ENCODE results near the gene ZNF680. TPM values are rescaled to one million over a fixed set of nuclear protein-coding genes. Genes with fewer than 3 reads are reported as not detected.
A peak's percentile ranks its signal among the peaks of the same experiment; 100 is the strongest.
"Not testable (repeated sequence)": the region's sequence is repeated elsewhere in the genome, so short reads cannot be mapped to it uniquely, and the experiment has no call there.

The ZNF680 gene
- polyA plus RNA-seq, 4 donors: 1.4 to 10.5 (median 2.8) TPM

DNA sequence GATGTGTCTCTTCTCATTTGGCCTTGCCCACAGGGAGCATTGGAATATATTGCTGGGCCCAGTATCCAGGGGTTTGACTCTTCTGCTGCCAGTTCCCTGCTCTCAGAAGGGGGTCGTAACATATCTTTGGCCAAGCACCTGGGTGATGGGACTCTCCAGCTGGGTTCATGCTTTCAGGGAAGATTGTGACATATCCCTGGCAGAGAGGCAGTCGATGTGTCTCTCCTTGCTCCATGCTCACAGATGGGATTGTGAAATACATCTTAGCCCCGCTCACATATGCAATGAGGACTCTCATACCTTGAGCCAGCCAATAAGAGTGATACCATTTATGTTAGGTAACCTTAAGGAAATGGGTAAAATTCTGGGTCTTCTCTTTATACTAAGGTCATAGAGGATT lies 39.2 kb upstream of the ZNF680 start:
- DNase-seq (no peak), FAIRE-seq (no peak)
- no peak overlapping the region for H3K4me3 ChIP-seq (ENCODE audit: low read depth in 1 of 3, low read length in 3 of 3)
- H3K4me1 ChIP-seq (ENCODE audit: control insufficient read depth in 3 of 3, insufficient read depth in 2 of 3, low read depth in 1 of 3, low read length in 2 of 3): no peaks in the 10 kb centered on the region
- no peaks in the 10 kb centered on the region for H3K36me3 ChIP-seq (ENCODE audit: control insufficient read depth in 3 of 3, insufficient read depth in 2 of 3, low read depth in 1 of 3, low read length in 3 of 3)
- WGBS, 3 donors: 79 to 84% (median 83%) methylated on average over 3 of the region's 3 CpGs
- H3K9me3 ChIP-seq (ENCODE audit: control insufficient read depth in 2 of 2, insufficient read depth in 1 of 2, low read depth in 1 of 2, low read length in 1 of 2): peaks cover 0 to 9% of the 10 kb centered on the region in 2 donors
- no peaks in the 10 kb centered on the region for H3K27me3 ChIP-seq (ENCODE audit: control insufficient read depth in 3 of 3, insufficient read depth in 3 of 3, low read length in 3 of 3)
- no peak overlapping the region for H3K27ac ChIP-seq (ENCODE audit: low read depth in 1 of 3, low read length in 2 of 3)

- Histone ChIP-seq H3K36me3 (ENCODE audit: control insufficient read depth in 3 of 3, insufficient read depth in 2 of 3, low read depth in 1 of 3, low read length in 3 of 3) (no peaks in the 10 kb centered on the region), H3K4me1 (ENCODE audit: control insufficient read depth in 3 of 3, insufficient read depth in 2 of 3, low read depth in 1 of 3, low read length in 2 of 3) (no peaks in the 10 kb centered on the region), H3K4me3 (ENCODE audit: low read depth in 1 of 3, low read length in 3 of 3) (no peak overlapping the region), H3K27me3 (ENCODE audit: control insufficient read depth in 3 of 3, insufficient read depth in 3 of 3, low read length in 3 of 3) (no peaks in the 10 kb centered on the region), H3K27ac (ENCODE audit: low read depth in 1 of 3, low read length in 2 of 3) (no peak overlapping the region), H3K9me3 (ENCODE audit: control insufficient read depth in 2 of 2, insufficient read depth in 1 of 2, low read depth in 1 of 2, low read length in 1 of 2) (peaks cover 0 to 6% of the 10 kb centered on the region in 2 donors)
- no peak for FAIRE-seq
- WGBS, 3 donors: 80 to 92% (median 91%) methylated on average over 2 of the region's 2 CpGs
- DNase-seq: no peak
Measured at GRCh38 chr7:64599359-64599758, 36.5 kb upstream of the ZNF680 start.

- Histone ChIP-seq H3K4me1 (ENCODE audit: control insufficient read depth in 3 of 3, insufficient read depth in 2 of 3, low read depth in 1 of 3, low read length in 2 of 3) (no peaks in the 10 kb centered on the region), H3K9me3 (ENCODE audit: control insufficient read depth in 2 of 2, insufficient read depth in 1 of 2, low read depth in 1 of 2, low read length in 1 of 2) (peaks cover 2 to 8% of the 10 kb centered on the region in 2 donors), H3K4me3 (ENCODE audit: low read depth in 1 of 3, low read length in 3 of 3) (no peak overlapping the region), H3K36me3 (ENCODE audit: control insufficient read depth in 3 of 3, insufficient read depth in 2 of 3, low read depth in 1 of 3, low read length in 3 of 3) (no peaks in the 10 kb centered on the region), H3K27me3 (ENCODE audit: control insufficient read depth in 3 of 3, insufficient read depth in 3 of 3, low read length in 3 of 3) (no peaks in the 10 kb centered on the region), H3K27ac (ENCODE audit: low read depth in 1 of 3, low read length in 2 of 3) (no peak overlapping the region)
- FAIRE-seq: no peak
- WGBS, 3 donors: 91 to 93% (median 92%) methylated on average over 5 of the region's 5 CpGs
- no peak for DNase-seq
Measured at GRCh38 chr7:64590971-64591370, 28.1 kb upstream of the ZNF680 start.

DNA sequence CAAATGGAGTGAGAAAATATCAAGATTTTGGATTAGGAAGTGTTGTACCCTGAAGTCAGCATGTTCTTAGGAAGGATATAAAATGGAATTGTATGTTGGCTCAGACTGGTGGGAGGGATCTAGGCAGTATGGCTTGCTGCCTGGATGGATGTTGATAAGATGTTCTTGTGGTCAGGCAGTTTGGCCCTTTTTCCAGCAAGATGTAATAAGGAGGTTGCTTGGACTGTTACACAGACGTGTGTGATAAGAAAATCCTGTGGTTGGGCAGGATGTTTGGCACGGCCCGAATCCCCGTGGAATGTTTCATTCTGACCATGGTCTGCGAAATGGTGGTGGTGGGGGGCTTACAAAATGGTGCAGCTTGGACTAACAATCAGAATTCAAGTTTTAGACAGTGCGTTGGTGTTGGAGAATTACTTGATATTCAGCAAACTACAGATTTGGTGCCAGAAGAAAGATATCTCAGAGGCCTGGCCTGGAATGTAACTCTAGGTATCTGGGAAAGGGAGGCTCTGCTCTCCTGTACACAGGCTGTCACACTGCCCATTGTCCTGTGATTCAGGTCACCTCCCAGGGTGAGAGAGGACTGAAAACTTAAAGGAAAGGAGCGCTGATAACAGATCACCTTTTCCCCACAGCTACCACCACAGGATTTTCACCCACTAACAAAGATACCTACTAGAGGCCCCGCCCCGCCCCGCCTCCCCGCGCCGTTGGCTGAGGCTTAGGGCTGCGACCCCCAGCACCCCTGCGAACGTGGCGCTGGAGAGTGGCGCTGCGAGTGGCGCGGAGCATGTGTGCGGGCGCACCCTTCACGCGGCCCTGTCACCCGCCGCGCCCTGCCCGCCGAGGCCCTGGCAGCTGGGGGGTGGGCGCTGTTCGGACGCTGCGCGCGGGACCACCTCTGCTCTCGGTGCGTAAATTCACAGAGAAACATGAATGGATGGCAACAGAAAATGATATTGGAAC lies 19.3 kb upstream of the ZNF680 start:
- DNase-seq: no peak
- H3K27me3 ChIP-seq (ENCODE audit: control insufficient read depth in 3 of 3, insufficient read depth in 3 of 3, low read length in 3 of 3): no peaks in the 10 kb centered on the region
- no peaks in the 10 kb centered on the region for H3K36me3 ChIP-seq (ENCODE audit: control insufficient read depth in 3 of 3, insufficient read depth in 2 of 3, low read depth in 1 of 3, low read length in 3 of 3)
- WGBS, 3 donors: 91 to 95% (median 92%) methylated on average over 38 of the region's 38 CpGs
- H3K4me3 ChIP-seq (ENCODE audit: low read depth in 1 of 3, low read length in 3 of 3): no peak overlapping the region
- no peaks in the 10 kb centered on the region for H3K4me1 ChIP-seq (ENCODE audit: control insufficient read depth in 3 of 3, insufficient read depth in 2 of 3, low read depth in 1 of 3, low read length in 2 of 3)
- FAIRE-seq: no peak
- H3K27ac ChIP-seq (ENCODE audit: low read depth in 1 of 3, low read length in 2 of 3): no peak overlapping the region
- H3K9me3 ChIP-seq (ENCODE audit: control insufficient read depth in 2 of 2, insufficient read depth in 1 of 2, low read depth in 1 of 2, low read length in 1 of 2): peaks cover 3 to 19% of the 10 kb centered on the region in 2 donors

DNA sequence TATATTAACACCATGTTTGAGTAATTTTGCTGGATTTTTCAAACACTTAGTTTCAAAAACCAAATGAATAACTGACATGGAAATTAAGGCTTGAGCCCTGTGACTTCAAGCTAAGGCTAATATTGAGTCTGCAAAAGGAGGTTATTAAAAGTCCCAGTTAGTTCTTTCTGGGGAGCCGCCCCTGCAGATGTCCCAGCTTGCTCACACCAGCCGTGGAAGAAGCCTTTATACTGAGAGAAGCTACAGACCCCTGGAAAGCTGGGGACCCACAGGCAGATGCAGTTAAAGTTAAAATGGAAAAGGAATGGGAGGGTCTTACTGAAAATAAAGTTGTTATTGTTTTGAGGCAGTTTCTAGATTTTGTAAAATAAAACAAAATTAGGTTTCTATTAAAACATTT lies 18.5 kb upstream of the ZNF680 start:
- Histone ChIP-seq H3K4me1 (ENCODE audit: control insufficient read depth in 3 of 3, insufficient read depth in 2 of 3, low read depth in 1 of 3, low read length in 2 of 3) (no peaks in the 10 kb centered on the region), H3K27me3 (ENCODE audit: control insufficient read depth in 3 of 3, insufficient read depth in 3 of 3, low read length in 3 of 3) (no peaks in the 10 kb centered on the region), H3K36me3 (ENCODE audit: control insufficient read depth in 3 of 3, insufficient read depth in 2 of 3, low read depth in 1 of 3, low read length in 3 of 3) (no peaks in the 10 kb centered on the region), H3K9me3 (ENCODE audit: control insufficient read depth in 2 of 2, insufficient read depth in 1 of 2, low read depth in 1 of 2, low read length in 1 of 2) (peaks cover 3 to 15% of the 10 kb centered on the region in 2 donors), H3K27ac (ENCODE audit: low read depth in 1 of 3, low read length in 2 of 3) (no peak overlapping the region), H3K4me3 (ENCODE audit: low read depth in 1 of 3, low read length in 3 of 3) (no peak overlapping the region)
- FAIRE-seq: no peak
- no peak for DNase-seq
- 88 to 94% (median 94%) methylated on average over 2 of the region's 2 CpGs for WGBS, 3 donors

- no peaks in the 10 kb centered on the region for H3K4me1 ChIP-seq (ENCODE audit: control insufficient read depth in 3 of 3, insufficient read depth in 2 of 3, low read depth in 1 of 3, low read length in 2 of 3)
- WGBS, 3 donors: 22 to 38% (median 29%) methylated on average over 20 of the region's 20 CpGs
- H3K27ac ChIP-seq (ENCODE audit: low read depth in 1 of 3, low read length in 2 of 3): no peak overlapping the region
- H3K36me3 ChIP-seq (ENCODE audit: control insufficient read depth in 3 of 3, insufficient read depth in 2 of 3, low read depth in 1 of 3, low read length in 3 of 3): no peaks in the 10 kb centered on the region
- DNase-seq (peak in 1 of 2 donors; percentile 74), FAIRE-seq (no peak)
- H3K9me3 ChIP-seq (ENCODE audit: control insufficient read depth in 2 of 2, insufficient read depth in 1 of 2, low read depth in 1 of 2, low read length in 1 of 2): peaks cover 0 to 11% of the 10 kb centered on the region in 2 donors
- peak overlapping the region in 1 of 3 donors; percentile 32 for H3K4me3 ChIP-seq (ENCODE audit: low read depth in 1 of 3, low read length in 3 of 3)
- H3K27me3 ChIP-seq (ENCODE audit: control insufficient read depth in 3 of 3, insufficient read depth in 3 of 3, low read length in 3 of 3): peaks cover 0 to 5% (median 2%) of the 10 kb centered on the region in 3 donors
Measured at GRCh38 chr7:64574540-64575099, 11.7 kb upstream of the ZNF680 start.

- H3K4me3 ChIP-seq (ENCODE audit: low read depth in 1 of 3, low read length in 3 of 3): peak overlapping the region in 2 of 3 donors; percentile 20 to 25
- not testable (repeated sequence) for H3K4me1 ChIP-seq (ENCODE audit: control insufficient read depth in 3 of 3, insufficient read depth in 2 of 3, low read depth in 1 of 3, low read length in 2 of 3); FAIRE-seq
Measured at GRCh38 chr7:64570284-64570605, 7.4 kb upstream of the ZNF680 start.

DNA sequence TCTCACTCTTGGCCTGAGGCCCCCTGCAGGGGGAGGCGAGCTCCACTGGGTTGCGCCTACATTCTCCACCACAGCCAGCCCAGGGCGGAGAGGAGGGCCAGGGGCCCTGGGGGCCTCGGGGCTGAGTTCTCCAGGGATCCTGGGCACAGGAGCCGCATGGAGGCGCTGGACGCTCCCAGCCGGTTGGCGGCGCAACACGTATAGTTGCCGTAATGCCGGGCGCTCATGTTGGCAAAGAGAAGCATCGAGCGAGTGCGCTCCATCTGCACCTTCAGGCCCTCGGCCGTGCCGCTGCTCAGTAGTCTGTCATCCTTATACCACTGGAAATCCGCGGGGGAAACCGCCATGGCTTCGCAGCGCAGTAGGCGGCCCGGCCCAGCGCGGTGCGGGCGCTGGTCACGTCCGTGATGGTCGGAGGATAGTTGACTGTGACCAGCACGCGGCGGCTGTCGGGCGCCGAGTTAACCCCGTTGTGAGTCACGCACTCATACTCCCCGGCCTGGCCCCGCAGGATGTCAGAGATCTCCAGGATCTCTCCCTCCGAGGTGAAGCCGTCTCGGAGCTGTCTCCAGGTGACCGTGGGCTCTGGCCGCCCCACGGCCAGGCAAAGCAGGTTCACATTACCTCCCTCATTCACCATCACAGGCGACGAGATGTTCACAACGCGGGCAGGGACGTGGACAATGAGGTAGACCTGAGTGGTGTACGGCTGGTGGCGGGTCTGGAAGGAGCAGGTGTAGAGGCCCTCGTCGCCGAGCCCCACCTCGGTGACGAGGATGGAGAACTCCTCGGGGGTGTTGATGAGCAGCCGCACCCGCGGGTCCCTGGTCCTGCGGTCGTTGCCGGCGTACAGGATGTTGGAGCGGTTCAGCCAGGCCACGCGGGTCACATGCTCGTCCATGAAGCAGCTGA lies 6.8 kb upstream of the ZNF680 start:
- peaks cover 0 to 17% (median 0%) of the 10 kb centered on the region in 3 donors for H3K27me3 ChIP-seq (ENCODE audit: control insufficient read depth in 3 of 3, insufficient read depth in 3 of 3, low read length in 3 of 3)
- peak overlapping the region; percentile 20 to 29 (median 25) for H3K4me3 ChIP-seq (ENCODE audit: low read depth in 1 of 3, low read length in 3 of 3)
- H3K36me3 ChIP-seq (ENCODE audit: control insufficient read depth in 3 of 3, insufficient read depth in 2 of 3, low read depth in 1 of 3, low read length in 3 of 3); FAIRE-seq; H3K27ac ChIP-seq (ENCODE audit: low read depth in 1 of 3, low read length in 2 of 3); H3K4me1 ChIP-seq (ENCODE audit: control insufficient read depth in 3 of 3, insufficient read depth in 2 of 3, low read depth in 1 of 3, low read length in 2 of 3); H3K9me3 ChIP-seq (ENCODE audit: control insufficient read depth in 2 of 2, insufficient read depth in 1 of 2, low read depth in 1 of 2, low read length in 1 of 2): not testable (repeated sequence)
- WGBS, 3 donors: 3 to 13% (median 8%) methylated on average over 67 to 74 of the region's 74 CpGs
- DNase-seq: peak in 1 of 2 donors; percentile 64

More at GRCh38 chr7:64570284-64570605, 7.4 kb upstream of the ZNF680 start:
- H3K27ac ChIP-seq (ENCODE audit: low read depth in 1 of 3, low read length in 2 of 3); DNase-seq; H3K36me3 ChIP-seq (ENCODE audit: control insufficient read depth in 3 of 3, insufficient read depth in 2 of 3, low read depth in 1 of 3, low read length in 3 of 3); H3K9me3 ChIP-seq (ENCODE audit: control insufficient read depth in 2 of 2, insufficient read depth in 1 of 2, low read depth in 1 of 2, low read length in 1 of 2): not testable (repeated sequence)
- peaks cover 0 to 17% (median 2%) of the 10 kb centered on the region in 3 donors for H3K27me3 ChIP-seq (ENCODE audit: control insufficient read depth in 3 of 3, insufficient read depth in 3 of 3, low read length in 3 of 3)
- 6 to 27% (median 24%) methylated on average over 10 to 28 of the region's 30 CpGs for WGBS, 3 donors

All from small intestine (tissue), 7 donors.